Measurements from ENCODE around the gene SMIM28. TPM values are rescaled to one million over a fixed set of nuclear protein-coding genes. Genes with fewer than 3 reads are reported as not detected.

SMIM28 gene
- total and polyA plus RNA-seq, 9 of the 15 experiments (the other 6 are each of a cell fraction or from before 2014, with no cell fraction given) = not detected

DNA sequence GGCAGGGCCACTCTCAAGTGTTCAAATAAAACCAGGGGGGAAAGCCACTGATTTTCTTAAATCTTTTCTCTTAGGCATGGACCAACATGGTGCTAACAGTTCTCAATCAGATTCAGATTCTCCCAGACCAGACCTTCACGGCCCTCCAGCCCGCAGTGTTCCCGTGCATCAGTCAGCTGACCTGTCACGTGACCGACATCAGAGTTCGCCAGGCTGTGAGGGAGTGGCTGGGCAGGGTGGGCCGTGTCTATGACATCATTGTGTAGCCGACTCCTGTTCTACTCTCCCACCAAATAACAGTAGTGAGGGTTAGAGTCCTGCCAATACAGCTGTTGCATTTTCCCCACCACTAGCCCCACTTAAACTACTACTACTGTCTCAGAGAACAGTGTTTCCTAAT is 41.5 kb upstream of the SMIM28 start (continued):
- TF ChIP-seq USF1 (CRISPR knock-in tag; IDR thresholded peaks at IDR 0.05) (peak; percentile 88), MCM5 (IDR thresholded peaks at IDR 0.05; ENCODE audit: low read depth) (no peak), DIDO1 (tag; IDR thresholded peaks at IDR 0.05; ENCODE audit: low read depth) (no peak), GATAD2B (IDR thresholded peaks at IDR 0.05; ENCODE audit: borderline replicate concordance) (no peak), MIER1 (IDR thresholded peaks at IDR 0.05; ENCODE audit: low read depth) (no peak), MEF2D (tag; conservative IDR thresholded peaks at IDR 0.05; ENCODE audit: low read depth) (no peak), HDAC6 (IDR thresholded peaks at IDR 0.05; ENCODE audit: low read depth, low read length) (no peak), ZNF140 (CRISPR knock-in tag; IDR thresholded peaks at IDR 0.05) (no peak), ZNF584 (CRISPR knock-in tag; IDR thresholded peaks at IDR 0.05; ENCODE audit: low read depth) (no peak), RFX1 (IDR thresholded peaks at IDR 0.05) (no peak), U2AF2 (optimal IDR thresholded peaks at IDR 0.05; ENCODE audit: low read depth, low read length) (no peak), BCLAF1 (IDR thresholded peaks at IDR 0.05; ENCODE audit: borderline replicate concordance in 1 of 2, control insufficient read depth in 1 of 2, low read depth in 2 of 2, low read length in 1 of 2) (no peak), ZFPM2 (CRISPR knock-in tag; IDR thresholded peaks at IDR 0.05) (no peak)
- TF ChIP-seq, protein P1, sequence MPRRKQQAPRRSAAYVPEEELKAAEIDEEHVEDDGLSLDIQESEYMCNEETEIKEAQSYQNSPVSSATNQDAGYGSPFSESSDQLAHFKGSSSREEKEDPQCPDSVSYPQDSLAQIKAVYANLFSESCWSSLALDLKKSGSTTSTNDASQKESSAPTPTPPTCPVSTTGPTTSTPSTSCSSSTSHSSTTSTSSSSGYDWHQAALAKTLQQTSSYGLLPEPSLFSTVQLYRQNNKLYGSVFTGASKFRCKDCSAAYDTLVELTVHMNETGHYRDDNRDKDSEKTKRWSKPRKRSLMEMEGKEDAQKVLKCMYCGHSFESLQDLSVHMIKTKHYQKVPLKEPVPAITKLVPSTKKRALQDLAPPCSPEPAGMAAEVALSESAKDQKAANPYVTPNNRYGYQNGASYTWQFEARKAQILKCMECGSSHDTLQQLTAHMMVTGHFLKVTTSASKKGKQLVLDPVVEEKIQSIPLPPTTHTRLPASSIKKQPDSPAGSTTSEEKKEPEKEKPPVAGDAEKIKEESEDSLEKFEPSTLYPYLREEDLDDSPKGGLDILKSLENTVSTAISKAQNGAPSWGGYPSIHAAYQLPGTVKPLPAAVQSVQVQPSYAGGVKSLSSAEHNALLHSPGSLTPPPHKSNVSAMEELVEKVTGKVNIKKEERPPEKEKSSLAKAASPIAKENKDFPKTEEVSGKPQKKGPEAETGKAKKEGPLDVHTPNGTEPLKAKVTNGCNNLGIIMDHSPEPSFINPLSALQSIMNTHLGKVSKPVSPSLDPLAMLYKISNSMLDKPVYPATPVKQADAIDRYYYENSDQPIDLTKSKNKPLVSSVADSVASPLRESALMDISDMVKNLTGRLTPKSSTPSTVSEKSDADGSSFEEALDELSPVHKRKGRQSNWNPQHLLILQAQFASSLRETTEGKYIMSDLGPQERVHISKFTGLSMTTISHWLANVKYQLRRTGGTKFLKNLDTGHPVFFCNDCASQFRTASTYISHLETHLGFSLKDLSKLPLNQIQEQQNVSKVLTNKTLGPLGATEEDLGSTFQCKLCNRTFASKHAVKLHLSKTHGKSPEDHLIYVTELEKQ (CRISPR knock-in tag; IDR thresholded peaks at IDR 0.05) = no peak
- TF ChIP-seq, protein P2, sequence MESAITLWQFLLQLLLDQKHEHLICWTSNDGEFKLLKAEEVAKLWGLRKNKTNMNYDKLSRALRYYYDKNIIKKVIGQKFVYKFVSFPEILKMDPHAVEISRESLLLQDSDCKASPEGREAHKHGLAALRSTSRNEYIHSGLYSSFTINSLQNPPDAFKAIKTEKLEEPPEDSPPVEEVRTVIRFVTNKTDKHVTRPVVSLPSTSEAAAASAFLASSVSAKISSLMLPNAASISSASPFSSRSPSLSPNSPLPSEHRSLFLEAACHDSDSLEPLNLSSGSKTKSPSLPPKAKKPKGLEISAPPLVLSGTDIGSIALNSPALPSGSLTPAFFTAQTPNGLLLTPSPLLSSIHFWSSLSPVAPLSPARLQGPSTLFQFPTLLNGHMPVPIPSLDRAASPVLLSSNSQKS (CRISPR knock-in tag; IDR thresholded peaks at IDR 0.05) = no peak
- TF ChIP-seq, protein P3, sequence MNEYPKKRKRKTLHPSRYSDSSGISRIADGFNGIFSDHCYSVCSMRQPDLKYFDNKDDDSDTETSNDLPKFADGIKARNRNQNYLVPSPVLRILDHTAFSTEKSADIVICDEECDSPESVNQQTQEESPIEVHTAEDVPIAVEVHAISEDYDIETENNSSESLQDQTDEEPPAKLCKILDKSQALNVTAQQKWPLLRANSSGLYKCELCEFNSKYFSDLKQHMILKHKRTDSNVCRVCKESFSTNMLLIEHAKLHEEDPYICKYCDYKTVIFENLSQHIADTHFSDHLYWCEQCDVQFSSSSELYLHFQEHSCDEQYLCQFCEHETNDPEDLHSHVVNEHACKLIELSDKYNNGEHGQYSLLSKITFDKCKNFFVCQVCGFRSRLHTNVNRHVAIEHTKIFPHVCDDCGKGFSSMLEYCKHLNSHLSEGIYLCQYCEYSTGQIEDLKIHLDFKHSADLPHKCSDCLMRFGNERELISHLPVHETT (CRISPR knock-in tag; conservative IDR thresholded peaks at IDR 0.05 in 1 of 2, IDR thresholded peaks at IDR 0.05 in 1 of 2) = no peak
- TF ChIP-seq, protein P4, sequence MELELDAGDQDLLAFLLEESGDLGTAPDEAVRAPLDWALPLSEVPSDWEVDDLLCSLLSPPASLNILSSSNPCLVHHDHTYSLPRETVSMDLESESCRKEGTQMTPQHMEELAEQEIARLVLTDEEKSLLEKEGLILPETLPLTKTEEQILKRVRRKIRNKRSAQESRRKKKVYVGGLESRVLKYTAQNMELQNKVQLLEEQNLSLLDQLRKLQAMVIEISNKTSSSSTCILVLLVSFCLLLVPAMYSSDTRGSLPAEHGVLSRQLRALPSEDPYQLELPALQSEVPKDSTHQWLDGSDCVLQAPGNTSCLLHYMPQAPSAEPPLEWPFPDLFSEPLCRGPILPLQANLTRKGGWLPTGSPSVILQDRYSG (tag; conservative IDR thresholded peaks at IDR 0.05; ENCODE audit: low read depth) = no peak
